SK-N-SH (cell line): ENCODE measurements around the gene MORN3. TPM values are rescaled to one million over a fixed set of nuclear protein-coding genes. Genes with fewer than 3 reads are reported as not detected.

Experiments used
- CTCF ChIA-PET: fragments of 300-600, 350-600 bp; formaldehyde crosslinking; extraction: SDS; loops from one replicate; lab custom pipeline; 2021; lab: Yijun Ruan, JAX
- POLR2A ChIA-PET: fragments of 350-600 bp; sonication (Branson Sonifier 250); formaldehyde crosslinking; extraction: SDS; loops from one replicate; lab custom pipeline; 2020; ENCODE audit warnings: antibody characterized with exemption, inconsistent platforms; lab: Yijun Ruan, JAX
- DNase-seq: peaks from one replicate; pipeline ENCODE4 v3.0.0; 2012
- H2AFZ ChIP-seq: fragments of 200-600 bp; sonication (generic); 2 replicates; pipeline ENCODE4 v1.8.1; 2016; ENCODE audit warnings: antibody characterized with exemption, mild to moderate bottlenecking, low read depth
- H3F3A ChIP-seq: fragments of 200-600 bp; sonication (generic); replicated peaks from 2 replicates; pipeline ENCODE3; 2016; ENCODE audit warnings: antibody characterized with exemption, mild to moderate bottlenecking; ENCODE audit not compliant: insufficient read depth
- H3K27ac ChIP-seq, 2 experiments: fragments of 200-500 bp in 1 of 2; fragments of 200-600 bp in 1 of 2; sonication (Bioruptor generic) in 1 of 2; sonication (generic), shearing (Covaris generic) in 1 of 2; 2 replicates each; pipeline versions ENCODE4 v1.5.1 to v1.6.1; 2014 to 2016; ENCODE audit warnings: low read depth in 2 of 2, inconsistent platforms in 1 of 2, low read length in 1 of 2, mild to moderate bottlenecking in 1 of 2, mixed read lengths in 1 of 2
- H3K27me3 ChIP-seq: fragments of 200-600 bp; sonication (generic), shearing (Covaris generic); 2 replicates; pipeline ENCODE4 v1.6.1; 2016; ENCODE audit warnings: mixed run types; ENCODE audit not compliant: insufficient read depth
- H3K36me3 ChIP-seq, 2 experiments: fragments of 200-500 bp in 1 of 2; fragments of 200-600 bp in 1 of 2; sonication (Bioruptor generic) in 1 of 2; sonication (generic) in 1 of 2; replicated peaks in 1 of 2; 2 replicates each; pipeline versions ENCODE3 to v1.5.1; 2014 to 2016; ENCODE audit warnings: low read length in 1 of 2, mild to moderate bottlenecking in 1 of 2; ENCODE audit not compliant: insufficient read depth in 2 of 2, control insufficient read depth in 1 of 2
- H3K4me1 ChIP-seq, 2 experiments: fragments of 200-500 bp in 1 of 2; fragments of 200-600 bp in 1 of 2; sonication (Bioruptor generic) in 1 of 2; sonication (generic), shearing (Covaris generic) in 1 of 2; 2 replicates each; pipeline versions ENCODE4 v1.5.1 to v1.6.1; 2014 to 2016; ENCODE audit warnings: low read depth in 1 of 2, low read length in 1 of 2, mixed run types in 1 of 2; ENCODE audit not compliant: insufficient read depth in 2 of 2, control insufficient read depth in 1 of 2
- H3K4me2 ChIP-seq: fragments of 200-600 bp; sonication (generic), shearing (Covaris generic); 2 replicates; pipeline ENCODE4 v1.6.1; 2017; ENCODE audit warnings: mixed run types
- H3K4me3 ChIP-seq, 2 experiments: fragments of 200-500 bp in 1 of 2; fragments of 200-600 bp in 1 of 2; sonication (Bioruptor generic) in 1 of 2; sonication (generic), shearing (Covaris generic) in 1 of 2; 2 replicates each; pipeline versions ENCODE4 v1.5.1 to v1.8.1; 2014 to 2016; ENCODE audit warnings: low read depth in 2 of 2, inconsistent platforms in 1 of 2, low read length in 1 of 2, mild to moderate bottlenecking in 1 of 2, mixed read lengths in 1 of 2, moderate library complexity in 1 of 2
- H3K79me2 ChIP-seq: fragments of 200-600 bp; sonication (generic); 2 replicates; pipeline ENCODE4 v1.8.1; 2017; ENCODE audit warnings: mild to moderate bottlenecking; ENCODE audit not compliant: insufficient read depth
- H3K9ac ChIP-seq: fragments of 200-600 bp; sonication (generic); 2 replicates; pipeline ENCODE4 v1.6.1; 2017; ENCODE audit warnings: mixed run types
- H3K9me2 ChIP-seq: fragments of 200-600 bp; sonication (generic); 2 replicates; pipeline ENCODE4 v1.6.1; 2017; ENCODE audit warnings: mixed run types
- H3K9me3 ChIP-seq: fragments of 200-600 bp; sonication (generic); 2 replicates; pipeline ENCODE4 v1.6.1; 2017; ENCODE audit warnings: mixed run types, mild to moderate bottlenecking, moderate library complexity
- H4K20me1 ChIP-seq: fragments of 200-600 bp; sonication (generic); 2 replicates; pipeline ENCODE4 v1.6.1; 2017; ENCODE audit warnings: mild to moderate bottlenecking, mixed run types; ENCODE audit not compliant: insufficient read depth
- CHD2 ChIP-seq: fragments of 150-350 bp; IDR thresholded peaks from 2 replicates; pipeline ENCODE4 v1.6.1; 2018; ENCODE audit warnings: low read length; ENCODE audit not compliant: partially characterized antibody
- CTCF ChIP-seq: fragments of 200-600 bp; sonication (generic); IDR thresholded peaks from 2 replicates; pipeline ENCODE4 v1.6.1; 2017; ENCODE audit warnings: antibody characterized with exemption, mild to moderate bottlenecking, moderate library complexity
- ELF1 ChIP-seq: IDR thresholded peaks from 2 replicates; pipeline ENCODE4 v1.4.0; 2012
- EP300 ChIP-seq, 2 experiments: IDR thresholded peaks; 2 replicates each; pipeline versions ENCODE4 v1.4.0 to v1.6.1; 2012; ENCODE audit warnings: borderline replicate concordance in 1 of 2, low read depth in 1 of 2, low read length in 1 of 2
- EZH2phosphoT487 ChIP-seq: fragments of 200-600 bp; sonication (generic); IDR thresholded peaks from 2 replicates; pipeline ENCODE4 v1.6.1; 2017; ENCODE audit warnings: low read depth, mixed run types, mild to moderate bottlenecking, antibody characterized with exemption, moderate library complexity, borderline replicate concordance
- FOSL2 ChIP-seq: IDR thresholded peaks from 2 replicates; pipeline ENCODE4 v1.4.0; 2012; ENCODE audit warnings: low read depth, mild to moderate bottlenecking, moderate library complexity, borderline replicate concordance
- FOXJ3 ChIP-seq: sonication (generic); formaldehyde crosslinking; IDR thresholded peaks from 2 replicates; pipeline ENCODE4 v1.5.1; 2020; ENCODE audit warnings: mild to moderate bottlenecking, missing genetic modification reagents
- GATA2 ChIP-seq: sonication (generic); formaldehyde crosslinking; IDR thresholded peaks from 2 replicates; pipeline ENCODE4 v1.5.0; 2020; ENCODE audit warnings: mild to moderate bottlenecking, missing genetic modification reagents
- MEF2A ChIP-seq: IDR thresholded peaks from 2 replicates; pipeline ENCODE4 v1.4.0; 2012; ENCODE audit warnings: low read depth, borderline replicate concordance
- NRF1 ChIP-seq: IDR thresholded peaks from 2 replicates; pipeline ENCODE4 v1.6.1; 2012; ENCODE audit warnings: low read depth, mild to moderate bottlenecking, low read length
- PBX3 ChIP-seq: IDR thresholded peaks from 2 replicates; pipeline ENCODE4; 2012
- POLR2AphosphoS5 ChIP-seq: IDR thresholded peaks from 2 replicates; pipeline ENCODE4 v1.6.1; 2012; ENCODE audit warnings: low read depth, low read length
- RXRA ChIP-seq: IDR thresholded peaks from 2 replicates; pipeline ENCODE4 v1.4.0; 2012; ENCODE audit warnings: low read depth, mild to moderate bottlenecking, borderline replicate concordance
- SIN3A ChIP-seq: IDR thresholded peaks from 2 replicates; pipeline ENCODE4 v1.6.1; 2012; ENCODE audit warnings: low read depth, mild to moderate bottlenecking, low read length, moderate library complexity, borderline replicate concordance
- TAF1 ChIP-seq: IDR thresholded peaks from 2 replicates; pipeline ENCODE4 v1.6.1; 2012; ENCODE audit warnings: low read depth, mild to moderate bottlenecking, low read length, moderate library complexity, borderline replicate concordance
- TCF12 ChIP-seq: IDR thresholded peaks from 2 replicates; pipeline ENCODE4 v1.4.0; 2012
- TEAD4 ChIP-seq: IDR thresholded peaks from 2 replicates; pipeline ENCODE4 v1.4.0; 2012; ENCODE audit warnings: mild to moderate bottlenecking, borderline replicate concordance; ENCODE audit not compliant: insufficient read depth
- USF2 ChIP-seq: fragments of 150-350 bp; IDR thresholded peaks from 2 replicates; pipeline ENCODE4 v1.6.1; 2017; ENCODE audit warnings: antibody characterized with exemption, low read length, low read depth, borderline replicate concordance
- ZBTB33 ChIP-seq: IDR thresholded peaks from 2 replicates; pipeline ENCODE4 v1.4.0; 2012; ENCODE audit warnings: low read depth, borderline replicate concordance
- WGBS: methylation state at CpG from one replicate; pipeline ENCODE4 v1.1.6; 2017; ENCODE audit warnings: low lambda C conversion rate; 5-methylcytosine and 5-hydroxymethylcytosine counted together
- polyA plus RNA-seq, 3 experiments: library from polyadenylated mRNA; depleted of rRNA; stranded (reverse); fragments of >200 nt; gene quantifications; 2 replicates each; pipeline ENCODE4 v1.2.3, GENCODE V29; 2012

MORN3 gene
- polyA plus RNA-seq, 1 of the 3 experiments (the other 2 are of a cell fraction) = 2.7 TPM

- CTCF ChIA-PET = interaction anchor here (1.5 to 1.6 kb wide), 2 partner anchors 21 to 24 kb away, joined by 5 to 9 read pairs; partner anchors contain the start of gene MORN3
- TF ChIP-seq TCF12 (no peak), GATA2 (CRISPR knock-in tag) (no peak), FOXJ3 (CRISPR knock-in tag) (no peak), SIN3A (no peak), PBX3 (no peak)
- 92% methylated on average over 11 of the region's 11 CpGs for WGBS
Observed at GRCh38 chr12:121648458-121649028, 20.9 kb downstream of the MORN3 start.

GRCh38 chr12:121641343-121641630, 28.2 kb downstream of the MORN3 start:
- Histone ChIP-seq H3K36me3 (no peaks in the 10 kb centered on the region), H4K20me1 (no peaks in the 10 kb centered on the region), H2AFZ (no peak overlapping the region), H3K4me3 (no peak overlapping the region), H3K79me2 (peaks cover 10% of the 10 kb centered on the region; the same call in 1 of the 2 replicates), H3K4me1 (peaks cover 0 to 4% of the 10 kb centered on the region in 2 experiments; a peak in 1 of 4 replicates), H3K4me2 (no peak overlapping the region), H3K27me3 (no peaks in the 10 kb centered on the region), H3K27ac (no peak overlapping the region), H3K9me3 (no peaks in the 10 kb centered on the region), H3F3A (no peaks in the 10 kb centered on the region), H3K9me2 (no peaks in the 10 kb centered on the region), H3K9ac (no peak overlapping the region)
- ChIA-PET CTCF (interaction anchor here (0.7 to 1.4 kb wide), 6 partner anchors 9 to 239 kb away, joined by 3 to 5 read pairs (median 3); partner anchors contain the start of gene ORAI1), POLR2A (no interaction called here)
- WGBS = 99% methylated on average over 18 of the region's 18 CpGs
- no peak for TF ChIP-seq PBX3
- TF ChIP-seq FOSL2 = no peak
- TF ChIP-seq NRF1 = no peak
- TF ChIP-seq ZBTB33 = no peak
- no peak for TF ChIP-seq TEAD4
- no peak for TF ChIP-seq MEF2A
- no peak for TF ChIP-seq CTCF
- no peak for TF ChIP-seq CHD2
- TF ChIP-seq EP300 (IDR thresholded peaks at IDR 0.05; ENCODE audit: borderline replicate concordance in 1 of 2, low read depth in 1 of 2, low read length in 1 of 2) = no peak
- TF ChIP-seq USF2 = no peak
- TF ChIP-seq ELF1 = no peak
- TF ChIP-seq TAF1 = no peak
- no peak for TF ChIP-seq EZH2phosphoT487
- no peak for TF ChIP-seq TCF12
- TF ChIP-seq POLR2AphosphoS5 = no peak
- TF ChIP-seq SIN3A = no peak
- TF ChIP-seq FOXJ3 (CRISPR knock-in tag) = no peak
- TF ChIP-seq RXRA = no peak
- DNase-seq = no peak

More at GRCh38 chr12:121648458-121649028, 20.9 kb downstream of the MORN3 start:
- Histone ChIP-seq H3K27ac (no peak overlapping the region), H3K9me2 (no peaks in the 10 kb centered on the region), H3K4me1 (no peaks in the 10 kb centered on the region), H3K4me2 (no peak overlapping the region), H3K9me3 (no peaks in the 10 kb centered on the region), H3K9ac (no peak overlapping the region), H3K27me3 (no peaks in the 10 kb centered on the region), H3K36me3 (no peaks in the 10 kb centered on the region), H2AFZ (no peak overlapping the region), H3F3A (no peaks in the 10 kb centered on the region), H4K20me1 (no peaks in the 10 kb centered on the region), H3K79me2 (no peaks in the 10 kb centered on the region), H3K4me3 (no peak overlapping the region)
- POLR2A ChIA-PET = no interaction called here
- DNase-seq = no peak
